ENCODE results near the gene RUVBL1. TPM values are rescaled to one million over a fixed set of nuclear protein-coding genes. Genes with fewer than 3 reads are reported as not detected.

RUVBL1 gene
- total and polyA plus RNA-seq, 2 of the 4 experiments (the other 2 are of a cell fraction), result 68.7 to 83.3 TPM

- H3K36me3 ChIP-seq (ENCODE audit: control insufficient read depth, insufficient read depth, low read length), result no peaks in the 10 kb centered on the region
- H4K20me1 ChIP-seq (ENCODE audit: insufficient read depth, low read length), result no peaks in the 10 kb centered on the region
- H3K27me3 ChIP-seq (ENCODE audit: control insufficient read depth, insufficient read depth, low read length), result peaks cover 23% of the 10 kb centered on the region
- no peak overlapping the region for H4K91ac ChIP-seq (ENCODE audit: insufficient read depth, low read depth, low read length)
- no peaks in the 10 kb centered on the region for H3K9me1 ChIP-seq (ENCODE audit: insufficient read depth, low read length)
- no peak overlapping the region for H4K5ac ChIP-seq (ENCODE audit: low read depth, low read length)
- H2BK5ac ChIP-seq (ENCODE audit: low read depth, low read length, poor library complexity, severe bottlenecking), result no peak overlapping the region
- H3K23ac ChIP-seq (ENCODE audit: low read depth, low read length), result no peak overlapping the region
- CTCF ChIA-PET, result no interaction called here
- no peak overlapping the region for H2BK120ac ChIP-seq (ENCODE audit: low read depth, low read length)
- no peak overlapping the region for H2AFZ ChIP-seq (replicated peaks; ENCODE audit: low read length, poor library complexity)
- POLR2A ChIA-PET (ENCODE audit: unreplicated experiment), result no interaction called here
- no peak overlapping the region for H3K9ac ChIP-seq (ENCODE audit: low read depth, low read length)
- TF ChIP-seq RFX5 (IDR thresholded peaks at IDR 0.05; ENCODE audit: low read depth, low read length) (no peak), BHLHE40 (IDR thresholded peaks at IDR 0.05; ENCODE audit: low read depth, low read length) (no peak), RAD21 (IDR thresholded peaks at IDR 0.05; ENCODE audit: low read length) (no peak), MXI1 (IDR thresholded peaks at IDR 0.05; ENCODE audit: borderline replicate concordance, low read depth, low read length) (no peak), USF2 (IDR thresholded peaks at IDR 0.05; ENCODE audit: low read depth, low read length) (no peak), CTCF (conservative IDR thresholded peaks at IDR 0.05; ENCODE audit: low read depth, low read length) (no peak), MAZ (IDR thresholded peaks at IDR 0.05; ENCODE audit: borderline replicate concordance, low read depth, low read length) (no peak), RCOR1 (IDR thresholded peaks at IDR 0.05; ENCODE audit: insufficient replicate concordance, low read length) (no peak), FOS (IDR thresholded peaks at IDR 0.05; ENCODE audit: low read depth, low read length) (no peak), MAFK (IDR thresholded peaks at IDR 0.05; ENCODE audit: low read depth, low read length) (no peak)
- BruUV-seq (replicated peaks), result no TSS peak
- dilution Hi-C loops (cut with HindIII; ENCODE audit: low sequenced_read_pairs, unreplicated experiment) (no loop called here), in situ Hi-C loops (cut with MboI; ENCODE audit: low sequenced_read_pairs) (no loop called here), intact Hi-C loops (cut with micrococcal nuclease) (no loop called here)
- no peak overlapping the region for H3K4ac ChIP-seq (ENCODE audit: low read depth, low read length)
- ATAC-seq (ENCODE audit: low read depth) (no peak), DNase-seq (no peak)
- H3K56ac ChIP-seq (ENCODE audit: extremely low read depth, insufficient read depth, low read length), result no peak overlapping the region
- no peak overlapping the region for H3K14ac ChIP-seq (replicated peaks; ENCODE audit: low read depth, low read length)
- H3K79me1 ChIP-seq (ENCODE audit: low read depth in 1 of 2, low read length in 2 of 2), result no peaks in the 10 kb centered on the region
- no peak overlapping the region for H3K18ac ChIP-seq (ENCODE audit: low read depth, low read length)
- H2AK5ac ChIP-seq (ENCODE audit: low read depth, low read length), result no peak overlapping the region
- no peak overlapping the region for H3K4me2 ChIP-seq (ENCODE audit: low read depth, low read length)
- no peaks in the 10 kb centered on the region for H3K9me3 ChIP-seq (ENCODE audit: control insufficient read depth, insufficient read depth, low read length)
- H3K4me3 ChIP-seq (ENCODE audit: insufficient read depth, low read depth, low read length), result no peak overlapping the region
- no peak overlapping the region for H2BK15ac ChIP-seq (ENCODE audit: low read depth, low read length)
- H4K8ac ChIP-seq (ENCODE audit: low read depth in 2 of 2, low read length in 2 of 2), result no peak overlapping the region
- no peak overlapping the region for H2AK9ac ChIP-seq (replicated peaks; ENCODE audit: low read depth, low read length, poor library complexity)
- H2BK20ac ChIP-seq (ENCODE audit: low read depth, low read length), result no peak overlapping the region
- H3K27ac ChIP-seq (ENCODE audit: insufficient read depth, low read length), result no peak overlapping the region
- no peaks in the 10 kb centered on the region for H3K4me1 ChIP-seq (ENCODE audit: control insufficient read depth, insufficient read depth, low read length)
- no CpG with 5 or more reads among the region's 1 CpG for WGBS, 2 experiments (ENCODE audit: extremely low coverage in 2 of 2, insufficient read length in 1 of 2)
Measured at GRCh38 chr3:128036119-128036518, 87.5 kb downstream of the RUVBL1 start.

All from IMR-90 (cell line).